ENCODE results near the gene RAPGEF4. TPM values are rescaled to one million over a fixed set of nuclear protein-coding genes. Genes with fewer than 3 reads are reported as not detected.

The RAPGEF4 gene
- total and polyA plus RNA-seq, 2 donors (not counting 1 experiment from before 2014, with no cell fraction given): 0.22 to 0.30 TPM

GRCh38 chr2:172705352-172705751 lies 30.3 kb upstream of the RAPGEF4 start:
- Histone ChIP-seq H3K9me3 (ENCODE audit: control extremely low read depth in 1 of 3, control insufficient read depth in 2 of 3, insufficient read depth in 1 of 3, low read length in 2 of 3) (peaks cover 0 to 5% (median 0%) of the 10 kb centered on the region in 3 donors), H3K4me1 (ENCODE audit: control insufficient read depth in 2 of 2, insufficient read depth in 2 of 2, low read length in 2 of 2) (no peaks in the 10 kb centered on the region), H3K27ac (ENCODE audit: low read length in 2 of 2) (no peak overlapping the region), H3K79me2 (ENCODE audit: control insufficient read depth, insufficient read depth, low read length) (no peaks in the 10 kb centered on the region), H4K20me1 (ENCODE audit: control insufficient read depth, insufficient read depth, low read length, poor library complexity, severe bottlenecking) (no peaks in the 10 kb centered on the region), H3K9ac (ENCODE audit: low read length) (no peak overlapping the region), H2AFZ (ENCODE audit: insufficient read depth, low read depth, low read length, poor library complexity, severe bottlenecking) (no peak overlapping the region), H3K36me3 (replicated peaks in 1 of 2; ENCODE audit: control extremely low read depth in 1 of 2, control insufficient read depth in 1 of 2, extremely low read depth in 1 of 2, insufficient read depth in 2 of 2, low read length in 1 of 2) (no peaks in the 10 kb centered on the region), H3K4me3 (ENCODE audit: control extremely low read depth in 1 of 5, extremely low read depth in 1 of 5, insufficient read depth in 1 of 5, low read depth in 2 of 5, low read length in 4 of 5) (no peak overlapping the region), H3K27me3 (replicated peaks in 1 of 4; ENCODE audit: control extremely low read depth in 1 of 4, control insufficient read depth in 3 of 4, insufficient read depth in 4 of 4, low read length in 3 of 4) (no peaks in the 10 kb centered on the region), H3K4me2 (replicated peaks; ENCODE audit: low read depth, low read length, poor library complexity, severe bottlenecking) (no peak overlapping the region)
- WGBS (ENCODE audit: insufficient coverage): no CpG with 5 or more reads among the region's 2 CpGs
- POLR2A ChIA-PET: no interaction called here
- no peak overlapping the region for H3K4me3 Mint-ChIP-seq
- H3K4me1 Mint-ChIP-seq: no peaks in the 10 kb centered on the region
- CTCF ChIA-PET: no interaction called here
- ATAC-seq (ENCODE audit: low read depth) (no peak), DNase-seq (no peak)
- TF ChIP-seq CTCF (IDR thresholded peaks at IDR 0.05) (no peak), EZH2 (IDR thresholded peaks at IDR 0.05; ENCODE audit: borderline replicate concordance, insufficient read depth, low read depth, low read length, poor library complexity, severe bottlenecking) (no peak)
- intact Hi-C loops (cut with micrococcal nuclease): no loop called here
- no peaks in the 10 kb centered on the region for H3K9me3 Mint-ChIP-seq (ENCODE audit: insufficient read depth)
- no peak overlapping the region for H3K27ac Mint-ChIP-seq
- H3K27me3 Mint-ChIP-seq: peaks cover 17% of the 10 kb centered on the region

GRCh38 chr2:172708247-172708646 lies 27.4 kb upstream of the RAPGEF4 start:
- H3K27me3 ChIP-seq (replicated peaks in 1 of 4; ENCODE audit: control extremely low read depth in 1 of 4, control insufficient read depth in 3 of 4, insufficient read depth in 4 of 4, low read length in 3 of 4): no peaks in the 10 kb centered on the region
- no peaks in the 10 kb centered on the region for H3K4me1 Mint-ChIP-seq
- TF ChIP-seq EZH2 (IDR thresholded peaks at IDR 0.05; ENCODE audit: borderline replicate concordance, insufficient read depth, low read depth, low read length, poor library complexity, severe bottlenecking) (no peak), CTCF (IDR thresholded peaks at IDR 0.05) (no peak)
- H3K4me3 Mint-ChIP-seq: no peak overlapping the region
- no peak overlapping the region for H3K9ac ChIP-seq (ENCODE audit: low read length)
- DNase-seq (no peak), ATAC-seq (ENCODE audit: low read depth) (no peak)
- no peaks in the 10 kb centered on the region for H3K36me3 ChIP-seq (replicated peaks in 1 of 2; ENCODE audit: control extremely low read depth in 1 of 2, control insufficient read depth in 1 of 2, extremely low read depth in 1 of 2, insufficient read depth in 2 of 2, low read length in 1 of 2)
- H3K4me1 ChIP-seq (ENCODE audit: control insufficient read depth in 2 of 2, insufficient read depth in 2 of 2, low read length in 2 of 2): no peaks in the 10 kb centered on the region
- WGBS (ENCODE audit: insufficient coverage): no CpG with 5 or more reads among the region's 2 CpGs
- H3K27ac Mint-ChIP-seq: no peak overlapping the region
- CTCF ChIA-PET: no interaction called here
- H4K20me1 ChIP-seq (ENCODE audit: control insufficient read depth, insufficient read depth, low read length, poor library complexity, severe bottlenecking): no peaks in the 10 kb centered on the region
- H3K79me2 ChIP-seq (ENCODE audit: control insufficient read depth, insufficient read depth, low read length): no peaks in the 10 kb centered on the region
- intact Hi-C loops (cut with micrococcal nuclease): no loop called here
- H3K27me3 Mint-ChIP-seq: peaks cover 13% of the 10 kb centered on the region
- no peak overlapping the region for H3K4me2 ChIP-seq (replicated peaks; ENCODE audit: low read depth, low read length, poor library complexity, severe bottlenecking)
- POLR2A ChIA-PET: no interaction called here
- no peak overlapping the region for H2AFZ ChIP-seq (ENCODE audit: insufficient read depth, low read depth, low read length, poor library complexity, severe bottlenecking)
- H3K4me3 ChIP-seq (ENCODE audit: control extremely low read depth in 1 of 5, extremely low read depth in 1 of 5, insufficient read depth in 1 of 5, low read depth in 2 of 5, low read length in 4 of 5): no peak overlapping the region
- no peak overlapping the region for H3K27ac ChIP-seq (ENCODE audit: low read length in 2 of 2)
- H3K9me3 ChIP-seq (ENCODE audit: control extremely low read depth in 1 of 3, control insufficient read depth in 2 of 3, insufficient read depth in 1 of 3, low read length in 2 of 3): peaks cover 0 to 10% (median 0%) of the 10 kb centered on the region in 3 donors
- no peaks in the 10 kb centered on the region for H3K9me3 Mint-ChIP-seq (ENCODE audit: insufficient read depth)

Data from B cell (primary cell).